ENCODE results near the gene NDST1. TPM values are rescaled to one million over a fixed set of nuclear protein-coding genes. Genes with fewer than 3 reads are reported as not detected.
"Not testable (repeated sequence)": the region's sequence is repeated elsewhere in the genome, so short reads cannot be mapped to it uniquely, and the experiment has no call there.

NDST1 gene
- total and polyA plus RNA-seq, 7 experiments from 2014 or later, result 0.69 to 17.5 (median 1.2) TPM

- H3K27me3 ChIP-seq (ENCODE audit: control insufficient read depth in 2 of 2, insufficient read depth in 2 of 2, low read length in 2 of 2); H3K4me1 ChIP-seq (ENCODE audit: control insufficient read depth in 2 of 2, insufficient read depth in 2 of 2, low read length in 2 of 2); H3K9me3 ChIP-seq (ENCODE audit: control insufficient read depth in 2 of 3, low read length in 3 of 3); H3K36me3 ChIP-seq (ENCODE audit: control insufficient read depth in 2 of 3, insufficient read depth in 3 of 3, low read length in 3 of 3); H3K27me3 Mint-ChIP-seq; H3K4me3 Mint-ChIP-seq; H3K27ac Mint-ChIP-seq; ATAC-seq; CTCF ChIA-PET; H3K27ac ChIP-seq (ENCODE audit: low read depth, low read length); H3K36me3 Mint-ChIP-seq; H3K4me1 Mint-ChIP-seq; DNase-seq; intact Hi-C loops (cut with micrococcal nuclease); H3K4me3 ChIP-seq (ENCODE audit: low read length); POLR2A ChIA-PET; H3K9me3 Mint-ChIP-seq: not testable (repeated sequence)
These were observed 11.0 kb downstream of the NDST1 start for GRCh38 chr5:150518712-150519559.

GRCh38 chr5:150519560-150519945, 11.6 kb downstream of the NDST1 start:
- H3K4me1 ChIP-seq (ENCODE audit: control insufficient read depth in 2 of 2, insufficient read depth in 2 of 2, low read length in 2 of 2), result no peaks in the 10 kb centered on the region
- ATAC-seq, result no peak
- Mint-ChIP-seq H3K4me3 (no peak overlapping the region), H3K36me3 (no peaks in the 10 kb centered on the region), H3K9me3 (no peaks in the 10 kb centered on the region), H3K4me1 (peaks cover 0 to 5% (median 0%) of the 10 kb centered on the region in 7 donors), H3K27ac (peak overlapping the region in 1 of 9 donors; percentile 4), H3K27me3 (no peaks in the 10 kb centered on the region)
- H3K4me3 ChIP-seq (ENCODE audit: low read length), result no peak overlapping the region
- H3K36me3 ChIP-seq (ENCODE audit: control insufficient read depth in 2 of 3, insufficient read depth in 3 of 3, low read length in 3 of 3), result no peaks in the 10 kb centered on the region
- no peak overlapping the region for H3K27ac ChIP-seq (ENCODE audit: low read depth, low read length)
- H3K27me3 ChIP-seq (ENCODE audit: control insufficient read depth in 2 of 2, insufficient read depth in 2 of 2, low read length in 2 of 2), result no peaks in the 10 kb centered on the region
- DNase-seq, result no peak
- CTCF ChIA-PET, result interaction anchor here (0.7 kb wide), 1 partner anchor 41 kb away, joined by 3 read pairs; no protein-coding TSS in a partner anchor
- no peaks in the 10 kb centered on the region for H3K9me3 ChIP-seq (ENCODE audit: control insufficient read depth in 2 of 3, low read length in 3 of 3)
- POLR2A ChIA-PET, result no interaction called here
- intact Hi-C loops (cut with micrococcal nuclease), result no loop called here

- H3K27ac Mint-ChIP-seq, result no peak overlapping the region
- DNase-seq, result no peak
- H3K9me3 ChIP-seq (ENCODE audit: control insufficient read depth in 2 of 3, low read length in 3 of 3), result no peaks in the 10 kb centered on the region
- intact Hi-C loops (cut with micrococcal nuclease), result no loop called here
- H3K36me3 ChIP-seq (ENCODE audit: control insufficient read depth in 2 of 3, insufficient read depth in 3 of 3, low read length in 3 of 3), result no peaks in the 10 kb centered on the region
- peaks cover 0 to 5% (median 0%) of the 10 kb centered on the region in 7 donors for H3K4me1 Mint-ChIP-seq
- H3K36me3 Mint-ChIP-seq, result no peaks in the 10 kb centered on the region
- H3K9me3 Mint-ChIP-seq, result no peaks in the 10 kb centered on the region
- H3K4me1 ChIP-seq (ENCODE audit: control insufficient read depth in 2 of 2, insufficient read depth in 2 of 2, low read length in 2 of 2), result no peaks in the 10 kb centered on the region
- ChIA-PET CTCF (interaction anchor here (0.7 kb wide), 1 partner anchor 42 kb away, joined by 3 read pairs; no protein-coding TSS in a partner anchor), POLR2A (no interaction called here)
- H3K27me3 Mint-ChIP-seq, result no peaks in the 10 kb centered on the region
- no peaks in the 10 kb centered on the region for H3K27me3 ChIP-seq (ENCODE audit: control insufficient read depth in 2 of 2, insufficient read depth in 2 of 2, low read length in 2 of 2)
- ATAC-seq, result no peak
- no peak overlapping the region for H3K4me3 Mint-ChIP-seq
- no peak overlapping the region for H3K27ac ChIP-seq (ENCODE audit: low read depth, low read length)
- H3K4me3 ChIP-seq (ENCODE audit: low read length), result no peak overlapping the region
These were observed 12.0 kb downstream of the NDST1 start for GRCh38 chr5:150519978-150520377.

GRCh38 chr5:150520747-150521521, 13.0 kb downstream of the NDST1 start:
- H3K27me3 Mint-ChIP-seq, result no peaks in the 10 kb centered on the region
- no peak overlapping the region for H3K4me3 ChIP-seq (ENCODE audit: low read length)
- H3K27ac Mint-ChIP-seq, result no peak overlapping the region
- no peak for DNase-seq
- no peaks in the 10 kb centered on the region for H3K36me3 ChIP-seq (ENCODE audit: control insufficient read depth in 2 of 3, insufficient read depth in 3 of 3, low read length in 3 of 3)
- H3K4me1 Mint-ChIP-seq, result peaks cover 0 to 5% (median 0%) of the 10 kb centered on the region in 7 donors
- H3K9me3 Mint-ChIP-seq, result no peaks in the 10 kb centered on the region
- intact Hi-C loops (cut with micrococcal nuclease), result no loop called here
- no peaks in the 10 kb centered on the region for H3K27me3 ChIP-seq (ENCODE audit: control insufficient read depth in 2 of 2, insufficient read depth in 2 of 2, low read length in 2 of 2)
- H3K4me3 Mint-ChIP-seq, result no peak overlapping the region
- no peaks in the 10 kb centered on the region for H3K4me1 ChIP-seq (ENCODE audit: control insufficient read depth in 2 of 2, insufficient read depth in 2 of 2, low read length in 2 of 2)
- ChIA-PET POLR2A (no interaction called here), CTCF (no interaction called here)
- no peaks in the 10 kb centered on the region for H3K9me3 ChIP-seq (ENCODE audit: control insufficient read depth in 2 of 3, low read length in 3 of 3)
- H3K36me3 Mint-ChIP-seq, result no peaks in the 10 kb centered on the region
- H3K27ac ChIP-seq (ENCODE audit: low read depth, low read length), result no peak overlapping the region
- no peak for ATAC-seq

- Mint-ChIP-seq H3K27me3 (no peaks in the 10 kb centered on the region), H3K9me3 (no peaks in the 10 kb centered on the region), H3K4me3 (no peak overlapping the region), H3K4me1 (peaks cover 0 to 5% (median 0%) of the 10 kb centered on the region in 7 donors), H3K36me3 (no peaks in the 10 kb centered on the region), H3K27ac (no peak overlapping the region)
- H3K4me1 ChIP-seq (ENCODE audit: control insufficient read depth in 2 of 2, insufficient read depth in 2 of 2, low read length in 2 of 2), result no peaks in the 10 kb centered on the region
- H3K4me3 ChIP-seq (ENCODE audit: low read length), result no peak overlapping the region
- intact Hi-C loops (cut with micrococcal nuclease), result no loop called here
- ChIA-PET CTCF (no interaction called here), POLR2A (no interaction called here)
- no peak overlapping the region for H3K27ac ChIP-seq (ENCODE audit: low read depth, low read length)
- no peaks in the 10 kb centered on the region for H3K36me3 ChIP-seq (ENCODE audit: control insufficient read depth in 2 of 3, insufficient read depth in 3 of 3, low read length in 3 of 3)
- ATAC-seq (no peak), DNase-seq (no peak)
- H3K27me3 ChIP-seq (ENCODE audit: control insufficient read depth in 2 of 2, insufficient read depth in 2 of 2, low read length in 2 of 2), result no peaks in the 10 kb centered on the region
- no peaks in the 10 kb centered on the region for H3K9me3 ChIP-seq (ENCODE audit: control insufficient read depth in 2 of 3, low read length in 3 of 3)
These were observed 13.5 kb downstream of the NDST1 start for GRCh38 chr5:150521522-150521817.

GRCh38 chr5:150521939-150522503, 14.1 kb downstream of the NDST1 start:
- H3K27ac Mint-ChIP-seq, result peak overlapping the region in 1 of 9 donors; percentile 22
- H3K27me3 ChIP-seq (ENCODE audit: control insufficient read depth in 2 of 2, insufficient read depth in 2 of 2, low read length in 2 of 2), result no peaks in the 10 kb centered on the region
- no peak overlapping the region for H3K27ac ChIP-seq (ENCODE audit: low read depth, low read length)
- no peak for DNase-seq
- POLR2A ChIA-PET, result no interaction called here
- no peaks in the 10 kb centered on the region for H3K9me3 Mint-ChIP-seq
- no peaks in the 10 kb centered on the region for H3K36me3 ChIP-seq (ENCODE audit: control insufficient read depth in 2 of 3, insufficient read depth in 3 of 3, low read length in 3 of 3)
- H3K4me3 Mint-ChIP-seq, result no peak overlapping the region
- H3K4me3 ChIP-seq (ENCODE audit: low read length), result no peak overlapping the region
- no peaks in the 10 kb centered on the region for H3K27me3 Mint-ChIP-seq
- peaks cover 0 to 5% (median 0%) of the 10 kb centered on the region in 7 donors for H3K4me1 Mint-ChIP-seq
- CTCF ChIA-PET, result interaction anchor here (2.4 kb wide), 1 partner anchor 65 kb away, joined by 9 read pairs; no protein-coding TSS in a partner anchor
- H3K4me1 ChIP-seq (ENCODE audit: control insufficient read depth in 2 of 2, insufficient read depth in 2 of 2, low read length in 2 of 2), result no peaks in the 10 kb centered on the region
- no peaks in the 10 kb centered on the region for H3K9me3 ChIP-seq (ENCODE audit: control insufficient read depth in 2 of 3, low read length in 3 of 3)
- no peak for ATAC-seq
- no peaks in the 10 kb centered on the region for H3K36me3 Mint-ChIP-seq
- intact Hi-C loops (cut with micrococcal nuclease), result no loop called here
